DND-41 (cell line): ENCODE data around the gene EDRF1.

Experiments used
- ATAC-seq: fragments of 200-7000 bp; cut with Tn5 transposase; 3 replicates; pipeline ENCODE4 v1.9.1; 2021; ENCODE audit warnings: low read depth; ENCODE audit not compliant: insufficient read depth
- DNase-seq: peaks from one replicate; pipeline ENCODE4 v3.0.0-alpha.2; 2020
- H2AFZ ChIP-seq: 2 replicates; pipeline ENCODE4 v1.6.0; 2012; ENCODE audit warnings: low read depth, low read length
- H3K27ac ChIP-seq: 2 replicates; pipeline ENCODE4 v1.5.1; 2012; ENCODE audit warnings: low read length, inconsistent platforms
- H3K27me3 ChIP-seq: fragments of 200-600 bp; sonication (generic); 2 replicates; pipeline ENCODE4 v1.6.0; 2012; ENCODE audit warnings: low read length, mild to moderate bottlenecking, inconsistent platforms; ENCODE audit not compliant: insufficient read depth, poor library complexity
- H3K36me3 ChIP-seq: 2 replicates; pipeline ENCODE4 v1.5.1; 2012; ENCODE audit warnings: low read length, inconsistent platforms; ENCODE audit not compliant: insufficient read depth
- H3K4me1 ChIP-seq: 2 replicates; pipeline ENCODE4 v1.5.1; 2012; ENCODE audit warnings: mild to moderate bottlenecking, low read length; ENCODE audit not compliant: insufficient read depth
- H3K4me2 ChIP-seq: 2 replicates; pipeline ENCODE4 v1.6.0; 2012; ENCODE audit warnings: mild to moderate bottlenecking, moderate library complexity, low read length, inconsistent platforms; ENCODE audit not compliant: insufficient read depth
- H3K4me3 ChIP-seq, 2 experiments: fragments of 200-600 bp in 1 of 2; shearing (Covaris generic) in 1 of 2; 2 replicates each; pipeline ENCODE4 v1.5.1; 2012 to 2016; ENCODE audit warnings: inconsistent platforms in 2 of 2, low read length in 2 of 2, mild to moderate bottlenecking in 2 of 2, low read depth in 1 of 2, moderate library complexity in 1 of 2
- H3K79me2 ChIP-seq: 2 replicates; pipeline ENCODE4 v1.6.0; 2012; ENCODE audit warnings: low read length, inconsistent platforms; ENCODE audit not compliant: insufficient read depth
- H3K9ac ChIP-seq: 2 replicates; pipeline ENCODE4 v1.6.0; 2012; ENCODE audit warnings: low read depth, mild to moderate bottlenecking, inconsistent platforms, low read length, moderate library complexity
- H3K9me3 ChIP-seq: 2 replicates; pipeline ENCODE4 v1.5.1; 2012; ENCODE audit warnings: low read length, moderate library complexity, mild to moderate bottlenecking, inconsistent platforms; ENCODE audit not compliant: insufficient read depth, severe bottlenecking
- H4K20me1 ChIP-seq: 2 replicates; pipeline ENCODE4 v1.6.0; 2012; ENCODE audit warnings: low read length; ENCODE audit not compliant: insufficient read depth
- CTCF ChIP-seq: IDR thresholded peaks from 2 replicates; pipeline ENCODE4 v1.5.1; 2012; ENCODE audit warnings: borderline replicate concordance, low read length, moderate library complexity, mild to moderate bottlenecking; ENCODE audit not compliant: poor library complexity, severe bottlenecking; ENCODE audit errors: extremely low read depth
- EZH2 ChIP-seq: IDR thresholded peaks from 3 replicates; pipeline ENCODE4 v1.6.1; 2012; ENCODE audit warnings: borderline replicate concordance, low read depth, mild to moderate bottlenecking, moderate library complexity, low read length, inconsistent platforms; ENCODE audit not compliant: severe bottlenecking

The EDRF1 gene

DNA sequence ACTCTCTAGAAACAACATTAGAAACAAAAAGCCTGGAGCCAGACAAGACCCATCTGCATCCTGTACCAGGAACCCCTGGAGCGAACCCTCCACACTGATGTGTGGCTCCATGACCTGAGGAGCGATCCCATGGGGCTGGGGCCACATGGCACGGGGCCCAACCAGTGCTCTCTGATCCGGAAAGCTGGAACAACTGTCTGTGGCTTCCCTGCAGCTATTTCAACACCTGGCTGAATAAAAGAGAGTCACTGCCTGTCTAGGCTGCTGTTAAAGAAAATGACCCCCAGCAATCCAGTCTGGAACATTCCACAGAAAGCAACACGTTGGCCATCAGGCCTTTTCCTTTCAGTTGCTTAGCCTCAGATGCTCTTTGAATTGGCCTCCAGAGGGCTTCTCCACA is 82.6 kb downstream of the EDRF1 start:
- Histone ChIP-seq H3K4me3 (no peak overlapping the region), H3K79me2 (no peaks in the 10 kb centered on the region), H3K27ac (no peak overlapping the region), H3K27me3 (no peaks in the 10 kb centered on the region), H2AFZ (no peak overlapping the region), H3K9me3 (no peaks in the 10 kb centered on the region), H3K4me2 (no peak overlapping the region), H3K36me3 (peaks cover 58% of the 10 kb centered on the region), H3K9ac (no peak overlapping the region), H3K4me1 (no peaks in the 10 kb centered on the region), H4K20me1 (no peaks in the 10 kb centered on the region)
- TF ChIP-seq CTCF (no peak), EZH2 (no peak)
- DNase-seq (no peak), ATAC-seq (no peak)

DNA sequence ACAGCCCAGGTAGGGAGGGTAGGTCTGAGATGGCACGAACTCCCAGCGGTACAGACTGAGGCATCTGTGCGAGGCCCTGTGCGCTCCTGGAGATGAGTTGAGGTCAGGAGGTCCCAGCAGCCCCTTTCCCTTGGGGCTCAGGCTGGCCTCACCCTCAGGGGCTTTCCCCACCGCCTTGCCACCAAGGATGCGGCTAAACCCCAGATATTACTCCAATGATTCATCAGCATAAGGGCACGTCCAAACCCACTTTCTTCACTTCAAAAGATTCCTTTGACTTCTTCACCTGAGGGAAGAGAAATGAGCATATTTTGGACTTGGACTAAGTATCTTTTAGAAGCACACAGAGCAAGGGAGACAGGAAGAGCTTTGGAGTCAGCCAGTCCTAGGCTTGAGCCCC is 83.2 kb downstream of the EDRF1 start:
- Histone ChIP-seq H3K9ac (no peak overlapping the region), H3K4me3 (no peak overlapping the region), H3K79me2 (no peaks in the 10 kb centered on the region), H4K20me1 (no peaks in the 10 kb centered on the region), H3K36me3 (peaks cover 56% of the 10 kb centered on the region), H3K4me1 (no peaks in the 10 kb centered on the region), H2AFZ (no peak overlapping the region), H3K27ac (no peak overlapping the region), H3K27me3 (no peaks in the 10 kb centered on the region), H3K9me3 (no peaks in the 10 kb centered on the region), H3K4me2 (no peak overlapping the region)
- DNase-seq (no peak), ATAC-seq (no peak)
- TF ChIP-seq EZH2, result no peak
- no peak for TF ChIP-seq CTCF

DNA sequence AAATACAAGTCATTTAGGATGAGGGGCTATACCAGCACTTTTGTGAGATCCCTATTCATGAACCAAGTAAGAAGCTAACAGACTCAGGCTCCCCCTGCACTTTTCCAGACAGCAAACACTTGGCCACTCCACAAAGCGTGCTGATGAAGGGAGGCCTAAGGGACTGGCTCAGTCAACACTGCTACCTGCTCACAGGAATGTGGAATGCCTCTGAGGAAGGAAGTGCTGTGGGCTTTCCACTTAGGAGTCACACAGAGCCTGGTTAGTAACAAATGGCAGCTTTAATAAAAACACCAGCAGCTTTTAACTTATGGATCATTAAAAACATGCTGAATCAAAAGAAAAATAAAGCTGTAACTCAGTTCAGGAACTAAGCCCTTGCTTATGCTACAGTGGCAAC is 88.5 kb downstream of the EDRF1 start:
- Histone ChIP-seq H3K36me3 (peaks cover 52% of the 10 kb centered on the region), H3K4me2 (no peak overlapping the region), H3K27ac (no peak overlapping the region), H3K9me3 (no peaks in the 10 kb centered on the region), H3K27me3 (no peaks in the 10 kb centered on the region), H3K79me2 (no peaks in the 10 kb centered on the region), H3K9ac (no peak overlapping the region), H4K20me1 (no peaks in the 10 kb centered on the region), H3K4me3 (no peak overlapping the region), H3K4me1 (no peaks in the 10 kb centered on the region), H2AFZ (no peak overlapping the region)
- DNase-seq, result no peak
- no peak for ATAC-seq
- TF ChIP-seq EZH2 (no peak), CTCF (no peak)

DNA sequence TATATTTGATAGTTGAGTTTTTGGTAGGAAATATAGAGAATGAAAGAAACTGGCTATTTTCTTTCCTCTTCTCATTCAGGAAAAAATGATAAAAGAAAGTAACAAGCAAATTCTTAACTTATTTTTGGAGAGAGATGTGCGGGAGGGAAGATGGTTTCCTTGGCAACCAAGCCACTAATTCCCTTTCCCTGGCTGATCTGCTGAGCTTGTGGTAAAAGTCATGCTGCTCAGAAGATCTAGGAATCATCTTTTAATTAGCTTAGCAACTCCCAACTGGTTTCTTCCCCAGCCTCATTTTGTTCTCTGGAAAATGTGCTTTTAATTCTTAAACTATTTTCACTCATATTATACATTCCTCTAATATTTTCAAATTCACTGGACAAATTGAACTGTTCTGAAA is 91.7 kb downstream of the EDRF1 start:
- Histone ChIP-seq H3K9ac (no peak overlapping the region), H4K20me1 (no peaks in the 10 kb centered on the region), H3K36me3 (peaks cover 54% of the 10 kb centered on the region; the same call in 1 of the 2 replicates), H3K4me1 (no peaks in the 10 kb centered on the region), H2AFZ (no peak overlapping the region), H3K27ac (no peak overlapping the region), H3K9me3 (no peaks in the 10 kb centered on the region), H3K4me3 (no peak overlapping the region), H3K27me3 (no peaks in the 10 kb centered on the region), H3K4me2 (no peak overlapping the region), H3K79me2 (no peaks in the 10 kb centered on the region)
- DNase-seq (no peak), ATAC-seq (no peak)
- TF ChIP-seq EZH2 (no peak), CTCF (no peak)
